H9 (cell line): ENCODE data around the gene SF3B3. TPM values are rescaled to one million over a fixed set of nuclear protein-coding genes. Genes with fewer than 3 reads are reported as not detected.

Experiments used
- DNase-seq: peaks from one replicate; pipeline ENCODE4 v3.0.0-alpha.2; 2017
- H2AFZ ChIP-seq: one replicate; pipeline ENCODE4 v1.6.1; 2013; ENCODE audit warnings: mild to moderate bottlenecking, low read length, control low read depth, moderate library complexity
- H2AK5ac ChIP-seq: 2 replicates; pipeline ENCODE4 v1.6.1; 2013; ENCODE audit warnings: low read length, control low read depth, mixed read lengths; ENCODE audit not compliant: insufficient read length
- H2BK120ac ChIP-seq: one replicate; pipeline ENCODE4 v1.6.1; 2013; ENCODE audit warnings: low read depth, mild to moderate bottlenecking, low read length, control low read depth, inconsistent platforms; ENCODE audit not compliant: poor library complexity, severe bottlenecking
- H2BK12ac ChIP-seq: 2 replicates; pipeline ENCODE4 v1.6.1; 2013; ENCODE audit warnings: low read length, control low read depth, mixed read lengths, low read depth; ENCODE audit not compliant: insufficient read length
- H2BK15ac ChIP-seq: 2 replicates; pipeline ENCODE4 v1.6.1; 2013; ENCODE audit warnings: low read depth, low read length, control low read depth
- H2BK20ac ChIP-seq: one replicate; pipeline ENCODE4 v1.6.1; 2013; ENCODE audit warnings: low read depth, mild to moderate bottlenecking, low read length, control low read depth, inconsistent platforms; ENCODE audit not compliant: poor library complexity, severe bottlenecking
- H2BK5ac ChIP-seq: 2 replicates; pipeline ENCODE4 v1.6.1; 2013; ENCODE audit warnings: low read length, control low read depth, mixed read lengths; ENCODE audit not compliant: insufficient read length
- H3K14ac ChIP-seq: 2 replicates; pipeline ENCODE4 v1.6.1; 2013; ENCODE audit warnings: low read length, control low read depth; ENCODE audit not compliant: insufficient read depth
- H3K18ac ChIP-seq: 2 replicates; pipeline ENCODE4 v1.6.1; 2013; ENCODE audit warnings: low read depth, mild to moderate bottlenecking, mixed read lengths, low read length, control low read depth; ENCODE audit not compliant: insufficient read length
- H3K23ac ChIP-seq: 2 replicates; pipeline ENCODE4 v1.6.1; 2013; ENCODE audit warnings: low read length, control low read depth, mixed read lengths, low read depth; ENCODE audit not compliant: insufficient read length
- H3K23me2 ChIP-seq: 2 replicates; pipeline ENCODE4 v1.6.1; 2013; ENCODE audit warnings: low read depth, mild to moderate bottlenecking, mixed read lengths, low read length, control low read depth; ENCODE audit not compliant: insufficient read length, poor library complexity, severe bottlenecking
- H3K27ac ChIP-seq: 2 replicates; pipeline ENCODE4 v1.5.1; 2013; ENCODE audit warnings: low read length, control low read depth, mixed read lengths, low read depth; ENCODE audit not compliant: insufficient read length
- H3K27me3 ChIP-seq: 2 replicates; pipeline ENCODE4 v1.6.1; 2013; ENCODE audit warnings: low read length, control low read depth, inconsistent platforms; ENCODE audit not compliant: insufficient read depth
- H3K4ac ChIP-seq: 2 replicates; pipeline ENCODE4 v1.6.1; 2013; ENCODE audit warnings: low read depth, mild to moderate bottlenecking, control low read depth, inconsistent platforms, low read length, moderate library complexity
- H3K4me1 ChIP-seq: 2 replicates; pipeline ENCODE4 v1.6.1; 2013; ENCODE audit warnings: low read length, control low read depth, inconsistent platforms; ENCODE audit not compliant: insufficient read depth
- H3K4me2 ChIP-seq: 2 replicates; pipeline ENCODE4 v1.6.1; 2013; ENCODE audit warnings: low read length, control low read depth, mixed read lengths; ENCODE audit not compliant: insufficient read length, insufficient read depth
- H3K56ac ChIP-seq: 2 replicates; pipeline ENCODE4 v1.6.1; 2013; ENCODE audit warnings: low read depth, mild to moderate bottlenecking, mixed read lengths, low read length, control low read depth; ENCODE audit not compliant: insufficient read length
- H3K79me1 ChIP-seq: 2 replicates; pipeline ENCODE4 v1.6.1; 2013; ENCODE audit warnings: low read depth, mild to moderate bottlenecking, moderate library complexity, low read length, control low read depth, inconsistent platforms; ENCODE audit not compliant: insufficient read depth, poor library complexity, severe bottlenecking
- H3K79me2 ChIP-seq: 2 replicates; pipeline ENCODE4 v1.6.1; 2013; ENCODE audit warnings: low read length, control low read depth, inconsistent platforms; ENCODE audit not compliant: insufficient read depth
- H3K9ac ChIP-seq: 2 replicates; pipeline ENCODE4 v1.6.1; 2013; ENCODE audit warnings: low read length, control low read depth, mixed read lengths; ENCODE audit not compliant: insufficient read length; ENCODE audit errors: extremely low read depth
- H3K9me3 ChIP-seq: one replicate; pipeline ENCODE4 v1.6.1; 2013; ENCODE audit warnings: low read depth, low read length, inconsistent platforms; ENCODE audit not compliant: control insufficient read depth
- H3T11ph ChIP-seq: one replicate; pipeline ENCODE4 v1.6.1; 2013; ENCODE audit warnings: mild to moderate bottlenecking, low read length, control low read depth, inconsistent platforms
- H4K20me1 ChIP-seq: one replicate; pipeline ENCODE4 v1.6.1; 2013; ENCODE audit not compliant: control insufficient read depth, insufficient read length, insufficient read depth
- H4K5ac ChIP-seq: 2 replicates; pipeline ENCODE4 v1.6.1; 2013; ENCODE audit warnings: low read depth, mild to moderate bottlenecking, mixed read lengths, low read length, control low read depth; ENCODE audit not compliant: insufficient read length
- H4K8ac ChIP-seq: replicated peaks from 2 replicates; pipeline ENCODE4 v1.6.1; 2013; ENCODE audit warnings: low read length, control low read depth, mixed read lengths, low read depth; ENCODE audit not compliant: insufficient read length
- H4K91ac ChIP-seq: 2 replicates; pipeline ENCODE4 v1.6.1; 2013; ENCODE audit warnings: low read depth, mild to moderate bottlenecking, moderate library complexity, mixed read lengths, low read length, control low read depth; ENCODE audit not compliant: insufficient read length
- H3K27ac Mint-ChIP-seq, 3 experiments: 2 replicates in 2 of 3; 3 replicates in 1 of 3; pipeline ENCODE4 v1.8.0; 2020 to 2021; ENCODE audit warnings: mixed read lengths in 3 of 3, mild to moderate bottlenecking in 1 of 3, moderate library complexity in 1 of 3
- H3K27me3 Mint-ChIP-seq: 2 replicates; pipeline ENCODE4 v1.8.0; 2021; ENCODE audit warnings: low read depth, mild to moderate bottlenecking, moderate library complexity, mixed read lengths
- H3K36me3 Mint-ChIP-seq, 3 experiments: 2 replicates in 2 of 3; 3 replicates in 1 of 3; pipeline ENCODE4 v1.8.0; 2020 to 2021; ENCODE audit warnings: low read depth in 3 of 3, mixed read lengths in 3 of 3; ENCODE audit not compliant: insufficient read depth in 1 of 3
- H3K4me1 Mint-ChIP-seq, 2 experiments: 2 replicates each; pipeline ENCODE4 v1.8.0; 2020; ENCODE audit warnings: mixed read lengths in 2 of 2
- H3K4me3 Mint-ChIP-seq, 2 experiments: 2 replicates in 1 of 2; 3 replicates in 1 of 2; pipeline ENCODE4 v1.8.0; 2020 to 2021; ENCODE audit warnings: mild to moderate bottlenecking in 2 of 2, mixed read lengths in 2 of 2, moderate library complexity in 1 of 2
- H3K9me3 Mint-ChIP-seq, 2 experiments: 2 replicates in 1 of 2; 3 replicates in 1 of 2; pipeline ENCODE4 v1.8.0; 2020; ENCODE audit warnings: mild to moderate bottlenecking in 2 of 2, mixed read lengths in 2 of 2, moderate library complexity in 1 of 2
- WGBS: extraction: QIAGEN DNeasy Blood & Tissue Kit; methylation state at CpG from one replicate; pipeline ENCODE4 v1.1.7; 2013; ENCODE audit warnings: missing lambda C conversion rate, low lambda C conversion rate, mixed read lengths; ENCODE audit not compliant: insufficient read length; ENCODE audit errors: extremely low coverage; 5-methylcytosine and 5-hydroxymethylcytosine counted together
- total RNA-seq: library from RNA; stranded (reverse); gene quantifications from 2 replicates; pipeline ENCODE4 v1.2.1, GENCODE V29; 2021
- TF ChIP-seq, protein P1 (sequence below): fragments of 200-600 bp; sonication (generic); conservative IDR thresholded peaks from 3 replicates; pipeline ENCODE4 v1.8.0; 2021; ENCODE audit warnings: antibody characterized with exemption, mild to moderate bottlenecking

Gene SF3B3
- total RNA-seq, 1 experiment from 2014 or later, result 493 TPM

DNA sequence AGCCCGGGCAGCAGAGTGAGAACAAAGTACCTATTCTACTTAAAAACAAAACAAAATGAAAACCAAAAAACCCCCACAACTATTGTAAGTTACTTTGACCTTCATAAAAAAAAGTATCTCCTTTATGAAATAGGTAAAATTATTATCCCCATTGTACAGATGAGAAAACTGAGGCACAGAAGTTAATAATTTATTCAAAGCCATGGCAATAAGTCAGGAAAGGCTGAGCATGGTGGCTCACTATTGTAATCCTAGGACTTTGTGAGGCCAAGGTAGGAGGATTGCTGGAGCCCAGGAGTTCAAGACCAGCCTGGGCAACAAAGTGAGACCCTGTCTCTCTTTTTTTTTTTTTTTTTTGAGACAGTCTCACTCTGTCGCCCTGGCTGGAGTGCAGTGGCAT lies 38.7 kb upstream of the SF3B3 start:
- Mint-ChIP-seq H3K4me3 (no peak overlapping the region), H3K4me1 (no peaks in the 10 kb centered on the region), H3K27ac (no peak overlapping the region; a peak in 1 of 7 replicates), H3K36me3 (peaks cover 5 to 41% (median 37%) of the 10 kb centered on the region in 3 experiments; a peak in 6 of 7 replicates), H3K9me3 (no peaks in the 10 kb centered on the region), H3K27me3 (no peaks in the 10 kb centered on the region)
- Histone ChIP-seq H2BK5ac (no peak overlapping the region), H3K56ac (no peak overlapping the region), H3K79me1 (no peaks in the 10 kb centered on the region), H3T11ph (no peak overlapping the region), H2BK12ac (no peak overlapping the region), H3K9me3 (no peaks in the 10 kb centered on the region), H3K27me3 (no peaks in the 10 kb centered on the region), H4K20me1 (no peaks in the 10 kb centered on the region), H2BK20ac (no peak overlapping the region), H3K18ac (no peak overlapping the region), H3K4me1 (no peaks in the 10 kb centered on the region), H3K23ac (no peak overlapping the region), H3K4ac (no peak overlapping the region), H3K23me2 (no peaks in the 10 kb centered on the region), H4K8ac (no peak overlapping the region), H2AFZ (no peak overlapping the region), H3K79me2 (no peaks in the 10 kb centered on the region), H2BK15ac (no peak overlapping the region), H4K5ac (no peak overlapping the region), H3K4me2 (no peak overlapping the region), H3K27ac (no peak overlapping the region), H4K91ac (no peak overlapping the region), H2BK120ac (no peak overlapping the region), H2AK5ac (no peak overlapping the region), H3K14ac (no peak overlapping the region), H3K9ac (no peak overlapping the region)
- no peak for DNase-seq
- TF ChIP-seq, protein P1, sequence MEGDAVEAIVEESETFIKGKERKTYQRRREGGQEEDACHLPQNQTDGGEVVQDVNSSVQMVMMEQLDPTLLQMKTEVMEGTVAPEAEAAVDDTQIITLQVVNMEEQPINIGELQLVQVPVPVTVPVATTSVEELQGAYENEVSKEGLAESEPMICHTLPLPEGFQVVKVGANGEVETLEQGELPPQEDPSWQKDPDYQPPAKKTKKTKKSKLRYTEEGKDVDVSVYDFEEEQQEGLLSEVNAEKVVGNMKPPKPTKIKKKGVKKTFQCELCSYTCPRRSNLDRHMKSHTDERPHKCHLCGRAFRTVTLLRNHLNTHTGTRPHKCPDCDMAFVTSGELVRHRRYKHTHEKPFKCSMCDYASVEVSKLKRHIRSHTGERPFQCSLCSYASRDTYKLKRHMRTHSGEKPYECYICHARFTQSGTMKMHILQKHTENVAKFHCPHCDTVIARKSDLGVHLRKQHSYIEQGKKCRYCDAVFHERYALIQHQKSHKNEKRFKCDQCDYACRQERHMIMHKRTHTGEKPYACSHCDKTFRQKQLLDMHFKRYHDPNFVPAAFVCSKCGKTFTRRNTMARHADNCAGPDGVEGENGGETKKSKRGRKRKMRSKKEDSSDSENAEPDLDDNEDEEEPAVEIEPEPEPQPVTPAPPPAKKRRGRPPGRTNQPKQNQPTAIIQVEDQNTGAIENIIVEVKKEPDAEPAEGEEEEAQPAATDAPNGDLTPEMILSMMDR, result no peak
- no CpG with 5 or more reads among the region's 2 CpGs for WGBS
